Duodenal mucosa (tissue), 2 donors: Measurements from ENCODE around the gene PES1.
A peak's percentile ranks its signal among the peaks of the same experiment; 100 is the strongest.

ENCODE experiments used
- H3K27ac ChIP-seq: one replicate; pipeline ENCODE4 v1.7.0; 2013; ENCODE audit warnings: low read depth, low read length
- H3K27me3 ChIP-seq, 2 donors: one replicate each; pipeline ENCODE4 v1.7.0; 2013; ENCODE audit warnings: low read length in 2 of 2, control low read depth in 1 of 2; ENCODE audit not compliant: insufficient read depth in 2 of 2, control insufficient read depth in 1 of 2
- H3K36me3 ChIP-seq, 2 donors: one replicate each; pipeline ENCODE4 v1.7.0; 2013; ENCODE audit warnings: low read length in 2 of 2, control low read depth in 1 of 2; ENCODE audit not compliant: insufficient read depth in 2 of 2, control insufficient read depth in 1 of 2
- H3K4me1 ChIP-seq, 2 donors: one replicate each; pipeline ENCODE4 v1.7.0; 2013; ENCODE audit warnings: low read length in 2 of 2, control low read depth in 1 of 2; ENCODE audit not compliant: insufficient read depth in 2 of 2, control insufficient read depth in 1 of 2
- H3K4me3 ChIP-seq, 2 donors: one replicate each; pipeline ENCODE4 v1.7.0; 2013; ENCODE audit warnings: low read length in 2 of 2, low read depth in 1 of 2
- H3K9ac ChIP-seq, 2 donors: one replicate each; pipeline ENCODE4 v1.7.0; 2013; ENCODE audit warnings: low read length in 2 of 2, low read depth in 1 of 2
- H3K9me3 ChIP-seq, 2 donors: one replicate each; pipeline ENCODE4 v1.7.0; 2013; ENCODE audit warnings: low read length in 2 of 2, control low read depth in 1 of 2; ENCODE audit not compliant: control insufficient read depth in 1 of 2

The PES1 gene

GRCh38 chr22:30609260-30610185, 17.8 kb upstream of the PES1 start:
- peak overlapping the region in 1 of 2 donors; percentile 35 for H3K4me3 ChIP-seq
- no peaks in the 10 kb centered on the region for H3K9me3 ChIP-seq
- H3K4me1 ChIP-seq: peaks cover 39 to 40% of the 10 kb centered on the region in 2 donors
- no peaks in the 10 kb centered on the region for H3K36me3 ChIP-seq
- H3K27me3 ChIP-seq: no peaks in the 10 kb centered on the region
- peak overlapping the region in 1 of 2 donors; percentile 25 for H3K9ac ChIP-seq
- no peak overlapping the region for H3K27ac ChIP-seq

- H3K36me3 ChIP-seq: no peaks in the 10 kb centered on the region
- peaks cover 39 to 40% of the 10 kb centered on the region in 2 donors for H3K4me1 ChIP-seq
- no peak overlapping the region for H3K27ac ChIP-seq
- no peaks in the 10 kb centered on the region for H3K9me3 ChIP-seq
- H3K4me3 ChIP-seq: peak overlapping the region in 1 of 2 donors; percentile 85
- H3K27me3 ChIP-seq: no peaks in the 10 kb centered on the region
- peak overlapping the region in 1 of 2 donors; percentile 15 for H3K9ac ChIP-seq
Measured at GRCh38 chr22:30607939-30608338, 16.2 kb upstream of the PES1 start.

- Histone ChIP-seq H3K4me3 (peak overlapping the region; percentile 85 to 97), H3K27ac (peak overlapping the region; percentile 81), H3K4me1 (peaks cover 39 to 40% of the 10 kb centered on the region in 2 donors), H3K9ac (peak overlapping the region; percentile 65 to 78), H3K36me3 (no peaks in the 10 kb centered on the region), H3K27me3 (no peaks in the 10 kb centered on the region), H3K9me3 (no peaks in the 10 kb centered on the region)
Measured at GRCh38 chr22:30607300-30607930, 15.7 kb upstream of the PES1 start.

GRCh38 chr22:30606455-30607299, 15.0 kb upstream of the PES1 start, which contains the start of gene TCN2:
TSS of gene TCN2 (plus strand) at chr22:30607174. CDS start at chr22:30607332, 158 bp downstream.
- peaks cover 39 to 40% of the 10 kb centered on the region in 2 donors for H3K4me1 ChIP-seq
- peak within 1 kb of the TSS; percentile 85 to 97 for H3K4me3 ChIP-seq
- H3K36me3 ChIP-seq: no peaks in the 10 kb centered on the region
- peak within 1 kb of the TSS; percentile 81 for H3K27ac ChIP-seq
- no peaks in the 10 kb centered on the region for H3K27me3 ChIP-seq
- no peaks in the 10 kb centered on the region for H3K9me3 ChIP-seq
- H3K9ac ChIP-seq: peak within 1 kb of the TSS; percentile 68 to 78

- peak overlapping the region in 1 of 2 donors; percentile 78 for H3K9ac ChIP-seq
- no peaks in the 10 kb centered on the region for H3K9me3 ChIP-seq
- H3K27ac ChIP-seq: no peak overlapping the region
- H3K4me3 ChIP-seq: peak overlapping the region; percentile 54 to 97
- H3K36me3 ChIP-seq: no peaks in the 10 kb centered on the region
- H3K27me3 ChIP-seq: no peaks in the 10 kb centered on the region
- peaks cover 39 to 40% of the 10 kb centered on the region in 2 donors for H3K4me1 ChIP-seq
Measured at GRCh38 chr22:30605449-30606110, 13.9 kb upstream of the PES1 start.

GRCh38 chr22:30604723-30605122, 13.0 kb upstream of the PES1 start:
- Histone ChIP-seq H3K27ac (no peak overlapping the region), H3K9ac (no peak overlapping the region), H3K27me3 (no peaks in the 10 kb centered on the region), H3K4me1 (peaks cover 32 to 37% of the 10 kb centered on the region in 2 donors), H3K4me3 (no peak overlapping the region), H3K9me3 (no peaks in the 10 kb centered on the region), H3K36me3 (no peaks in the 10 kb centered on the region)

- Histone ChIP-seq H3K4me1 (peaks cover 27 to 28% of the 10 kb centered on the region in 2 donors), H3K36me3 (no peaks in the 10 kb centered on the region), H3K9me3 (no peaks in the 10 kb centered on the region), H3K27ac (no peak overlapping the region), H3K4me3 (no peak overlapping the region), H3K27me3 (no peaks in the 10 kb centered on the region), H3K9ac (no peak overlapping the region)
Measured at GRCh38 chr22:30603801-30604200, 12.1 kb upstream of the PES1 start.

- Histone ChIP-seq H3K36me3 (no peaks in the 10 kb centered on the region), H3K9ac (no peak overlapping the region), H3K4me3 (no peak overlapping the region), H3K27ac (no peak overlapping the region), H3K27me3 (no peaks in the 10 kb centered on the region), H3K4me1 (peaks cover 9 to 10% of the 10 kb centered on the region in 2 donors), H3K9me3 (no peaks in the 10 kb centered on the region)
Measured at GRCh38 chr22:30602049-30602448, 10.3 kb upstream of the PES1 start.

- H3K36me3 ChIP-seq: no peaks in the 10 kb centered on the region
- H3K4me3 ChIP-seq: no peak overlapping the region
- H3K27ac ChIP-seq: no peak overlapping the region
- no peaks in the 10 kb centered on the region for H3K9me3 ChIP-seq
- H3K9ac ChIP-seq: no peak overlapping the region
- no peaks in the 10 kb centered on the region for H3K27me3 ChIP-seq
- peaks cover 9% of the 10 kb centered on the region in 2 donors for H3K4me1 ChIP-seq
Measured at GRCh38 chr22:30601464-30601863, 9.8 kb upstream of the PES1 start.
